Measurements from ENCODE around the gene RASL10A.

Gene RASL10A

GRCh38 chr22:29341056-29341848, 25.8 kb upstream of the RASL10A start:
- no peak for TF ChIP-seq TCF4 (CRISPR knock-in tag; IDR thresholded peaks at IDR 0.05; ENCODE audit: borderline replicate concordance)
- TF ChIP-seq GLIS3 (CRISPR knock-in tag; IDR thresholded peaks at IDR 0.05): no peak
- TF ChIP-seq RARB (CRISPR knock-in tag; IDR thresholded peaks at IDR 0.05): no peak
- TF ChIP-seq ZNF8 (CRISPR knock-in tag; IDR thresholded peaks at IDR 0.05): no peak
- no peak for TF ChIP-seq ARNTL (CRISPR knock-in tag; IDR thresholded peaks at IDR 0.05; ENCODE audit: borderline replicate concordance, low read depth)
- no peak for TF ChIP-seq TOX (CRISPR knock-in tag; IDR thresholded peaks at IDR 0.05; ENCODE audit: borderline replicate concordance)
- TF ChIP-seq POU6F1 (CRISPR knock-in tag; IDR thresholded peaks at IDR 0.05; ENCODE audit: borderline replicate concordance, low read depth): no peak
- no peak for TF ChIP-seq ESRRG (CRISPR knock-in tag; IDR thresholded peaks at IDR 0.05)
- TF ChIP-seq, protein P1, sequence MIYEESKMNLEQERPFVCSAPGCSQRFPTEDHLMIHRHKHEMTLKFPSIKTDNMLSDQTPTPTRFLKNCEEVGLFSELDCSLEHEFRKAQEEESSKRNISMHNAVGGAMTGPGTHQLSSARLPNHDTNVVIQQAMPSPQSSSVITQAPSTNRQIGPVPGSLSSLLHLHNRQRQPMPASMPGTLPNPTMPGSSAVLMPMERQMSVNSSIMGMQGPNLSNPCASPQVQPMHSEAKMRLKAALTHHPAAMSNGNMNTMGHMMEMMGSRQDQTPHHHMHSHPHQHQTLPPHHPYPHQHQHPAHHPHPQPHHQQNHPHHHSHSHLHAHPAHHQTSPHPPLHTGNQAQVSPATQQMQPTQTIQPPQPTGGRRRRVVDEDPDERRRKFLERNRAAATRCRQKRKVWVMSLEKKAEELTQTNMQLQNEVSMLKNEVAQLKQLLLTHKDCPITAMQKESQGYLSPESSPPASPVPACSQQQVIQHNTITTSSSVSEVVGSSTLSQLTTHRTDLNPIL (CRISPR knock-in tag; IDR thresholded peaks at IDR 0.05; ENCODE audit: low read depth): no peak
- TF ChIP-seq ZNF70 (CRISPR knock-in tag; IDR thresholded peaks at IDR 0.05): no peak
- no peak for TF ChIP-seq SNAI2 (CRISPR knock-in tag; IDR thresholded peaks at IDR 0.05)
- no peak for TF ChIP-seq PPARA (CRISPR knock-in tag; IDR thresholded peaks at IDR 0.05; ENCODE audit: borderline replicate concordance)
- no peak for TF ChIP-seq ZC3H10 (CRISPR knock-in tag; IDR thresholded peaks at IDR 0.05)
- ATAC-seq: no peak

- ATAC-seq: no peak
- TF ChIP-seq CSDC2 (CRISPR knock-in tag; IDR thresholded peaks at IDR 0.05): no peak
- no peak for TF ChIP-seq ZFP3 (CRISPR knock-in tag; IDR thresholded peaks at IDR 0.05)
- no peak for TF ChIP-seq SNAI2 (CRISPR knock-in tag; IDR thresholded peaks at IDR 0.05)
- TF ChIP-seq ARNTL (CRISPR knock-in tag; IDR thresholded peaks at IDR 0.05; ENCODE audit: borderline replicate concordance, low read depth): no peak
- TF ChIP-seq OSR1 (CRISPR knock-in tag; IDR thresholded peaks at IDR 0.05): no peak
- TF ChIP-seq, protein P2, sequence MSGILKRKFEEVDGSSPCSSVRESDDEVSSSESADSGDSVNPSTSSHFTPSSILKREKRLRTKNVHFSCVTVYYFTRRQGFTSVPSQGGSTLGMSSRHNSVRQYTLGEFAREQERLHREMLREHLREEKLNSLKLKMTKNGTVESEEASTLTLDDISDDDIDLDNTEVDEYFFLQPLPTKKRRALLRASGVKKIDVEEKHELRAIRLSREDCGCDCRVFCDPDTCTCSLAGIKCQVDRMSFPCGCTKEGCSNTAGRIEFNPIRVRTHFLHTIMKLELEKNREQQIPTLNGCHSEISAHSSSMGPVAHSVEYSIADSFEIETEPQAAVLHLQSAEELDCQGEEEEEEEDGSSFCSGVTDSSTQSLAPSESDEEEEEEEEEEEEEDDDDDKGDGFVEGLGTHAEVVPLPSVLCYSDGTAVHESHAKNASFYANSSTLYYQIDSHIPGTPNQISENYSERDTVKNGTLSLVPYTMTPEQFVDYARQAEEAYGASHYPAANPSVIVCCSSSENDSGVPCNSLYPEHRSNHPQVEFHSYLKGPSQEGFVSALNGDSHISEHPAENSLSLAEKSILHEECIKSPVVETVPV (CRISPR knock-in tag; IDR thresholded peaks at IDR 0.05): no peak
Observed at GRCh38 chr22:29340566-29340965, 25.1 kb upstream of the RASL10A start.

DNA sequence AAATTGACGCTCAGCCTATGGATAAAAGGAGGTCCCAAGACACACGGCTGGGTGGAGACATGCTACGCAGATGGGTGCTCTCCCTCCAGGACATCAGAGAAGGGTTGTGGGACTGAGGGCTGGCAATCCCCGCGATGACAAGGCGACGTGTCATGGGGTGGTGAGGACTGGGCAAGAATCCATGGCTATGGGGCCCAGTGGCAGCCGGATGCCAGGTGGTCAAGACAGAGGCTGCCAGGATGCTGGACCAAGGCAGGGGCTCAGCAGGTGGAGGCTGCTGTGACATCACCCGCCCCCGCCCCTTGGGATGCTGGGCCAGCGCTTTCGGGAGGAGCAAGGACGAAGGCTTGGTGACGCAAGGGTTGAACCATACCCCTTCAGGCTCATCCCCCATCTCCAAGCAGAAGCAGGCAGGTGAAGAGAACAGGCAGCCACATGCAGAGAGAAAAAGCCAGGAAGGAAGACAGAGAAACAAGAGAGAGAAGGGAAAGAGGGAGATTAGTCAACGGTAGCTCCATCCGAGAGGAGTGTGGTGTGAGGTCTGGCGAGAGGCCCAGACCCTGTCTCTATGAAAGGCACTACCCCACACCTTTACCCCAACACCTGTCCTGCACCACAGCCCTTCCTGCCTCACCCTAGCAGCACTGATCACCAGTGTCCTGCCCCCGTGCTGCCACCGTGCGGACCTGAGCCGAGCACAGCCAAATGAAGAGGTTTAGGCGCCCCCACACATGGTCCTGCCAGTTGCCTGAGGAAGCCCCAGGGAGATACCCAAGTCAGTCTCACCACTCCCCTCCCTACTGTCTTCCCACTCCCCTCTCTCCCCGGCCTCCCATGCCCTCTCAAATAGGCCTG, 24.1 kb upstream of the RASL10A start:
- no peak for ATAC-seq
- no peak for TF ChIP-seq ZFP3 (CRISPR knock-in tag; IDR thresholded peaks at IDR 0.05)
- TF ChIP-seq TCF4 (CRISPR knock-in tag; IDR thresholded peaks at IDR 0.05; ENCODE audit: borderline replicate concordance): no peak
- no peak for TF ChIP-seq ESRRG (CRISPR knock-in tag; IDR thresholded peaks at IDR 0.05)
- no peak for TF ChIP-seq TOX (CRISPR knock-in tag; IDR thresholded peaks at IDR 0.05; ENCODE audit: borderline replicate concordance)
- no peak for TF ChIP-seq ZNF565 (CRISPR knock-in tag; conservative IDR thresholded peaks at IDR 0.05; ENCODE audit: low read depth)
- TF ChIP-seq, protein P3, sequence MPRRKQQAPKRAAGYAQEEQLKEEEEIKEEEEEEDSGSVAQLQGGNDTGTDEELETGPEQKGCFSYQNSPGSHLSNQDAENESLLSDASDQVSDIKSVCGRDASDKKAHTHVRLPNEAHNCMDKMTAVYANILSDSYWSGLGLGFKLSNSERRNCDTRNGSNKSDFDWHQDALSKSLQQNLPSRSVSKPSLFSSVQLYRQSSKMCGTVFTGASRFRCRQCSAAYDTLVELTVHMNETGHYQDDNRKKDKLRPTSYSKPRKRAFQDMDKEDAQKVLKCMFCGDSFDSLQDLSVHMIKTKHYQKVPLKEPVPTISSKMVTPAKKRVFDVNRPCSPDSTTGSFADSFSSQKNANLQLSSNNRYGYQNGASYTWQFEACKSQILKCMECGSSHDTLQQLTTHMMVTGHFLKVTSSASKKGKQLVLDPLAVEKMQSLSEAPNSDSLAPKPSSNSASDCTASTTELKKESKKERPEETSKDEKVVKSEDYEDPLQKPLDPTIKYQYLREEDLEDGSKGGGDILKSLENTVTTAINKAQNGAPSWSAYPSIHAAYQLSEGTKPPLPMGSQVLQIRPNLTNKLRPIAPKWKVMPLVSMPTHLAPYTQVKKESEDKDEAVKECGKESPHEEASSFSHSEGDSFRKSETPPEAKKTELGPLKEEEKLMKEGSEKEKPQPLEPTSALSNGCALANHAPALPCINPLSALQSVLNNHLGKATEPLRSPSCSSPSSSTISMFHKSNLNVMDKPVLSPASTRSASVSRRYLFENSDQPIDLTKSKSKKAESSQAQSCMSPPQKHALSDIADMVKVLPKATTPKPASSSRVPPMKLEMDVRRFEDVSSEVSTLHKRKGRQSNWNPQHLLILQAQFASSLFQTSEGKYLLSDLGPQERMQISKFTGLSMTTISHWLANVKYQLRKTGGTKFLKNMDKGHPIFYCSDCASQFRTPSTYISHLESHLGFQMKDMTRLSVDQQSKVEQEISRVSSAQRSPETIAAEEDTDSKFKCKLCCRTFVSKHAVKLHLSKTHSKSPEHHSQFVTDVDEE (CRISPR knock-in tag; IDR thresholded peaks at IDR 0.05): no peak
- TF ChIP-seq POU6F1 (CRISPR knock-in tag; IDR thresholded peaks at IDR 0.05; ENCODE audit: borderline replicate concordance, low read depth): no peak
- no peak for TF ChIP-seq ZFP30 (CRISPR knock-in tag; IDR thresholded peaks at IDR 0.05)
- TF ChIP-seq PPARA (CRISPR knock-in tag; IDR thresholded peaks at IDR 0.05; ENCODE audit: borderline replicate concordance): no peak
- no peak for TF ChIP-seq ZNF8 (CRISPR knock-in tag; IDR thresholded peaks at IDR 0.05)
- no peak for TF ChIP-seq ARNTL (CRISPR knock-in tag; IDR thresholded peaks at IDR 0.05; ENCODE audit: borderline replicate concordance, low read depth)
- TF ChIP-seq RARB (CRISPR knock-in tag; IDR thresholded peaks at IDR 0.05): no peak
- no peak for TF ChIP-seq ZC3H10 (CRISPR knock-in tag; IDR thresholded peaks at IDR 0.05)
- no peak for TF ChIP-seq SNAI2 (CRISPR knock-in tag; IDR thresholded peaks at IDR 0.05)
- no peak for TF ChIP-seq OSR1 (CRISPR knock-in tag; IDR thresholded peaks at IDR 0.05)
- TF ChIP-seq GLIS3 (CRISPR knock-in tag; IDR thresholded peaks at IDR 0.05): no peak
- TF ChIP-seq, protein P2 (CRISPR knock-in tag; IDR thresholded peaks at IDR 0.05): no peak
- TF ChIP-seq, protein P1 (CRISPR knock-in tag; IDR thresholded peaks at IDR 0.05; ENCODE audit: low read depth): no peak
